Amniotic epithelial cell (primary cell): ENCODE measurements around the gene RAN.
A peak's percentile ranks its signal among the peaks of the same experiment; 100 is the strongest.
"Not testable (repeated sequence)": the region's sequence is repeated elsewhere in the genome, so short reads cannot be mapped to it uniquely, and the experiment has no call there.

Source experiments
- DNase-seq: peaks from one replicate; pipeline ENCODE4 v3.0.0-alpha.2; 2010; ENCODE audit warnings: low read depth

RAN gene

GRCh38 chr12:130871286-130872178 lies at the start of gene RAN:
TSS of gene RAN (plus strand) at chr12:130872066. CDS start at chr12:130872594, 528 bp downstream.
- peak; percentile 87 for DNase-seq

- peak; percentile 39 for DNase-seq
These were observed 46.1 kb upstream of the RAN start for GRCh38 chr12:130825771-130826150.

- DNase-seq: peak; percentile 73
These were observed 45.6 kb upstream of the RAN start for GRCh38 chr12:130826151-130826801.

GRCh38 chr12:130827432-130827831 lies 44.4 kb upstream of the RAN start:
- no peak for DNase-seq

GRCh38 chr12:130828895-130829294 lies 43.0 kb upstream of the RAN start:
- DNase-seq: no peak

- no peak for DNase-seq
These were observed 42.2 kb upstream of the RAN start for GRCh38 chr12:130829391-130830245.

- DNase-seq: no peak
These were observed 41.7 kb upstream of the RAN start for GRCh38 chr12:130830246-130830551.

- no peak for DNase-seq
These were observed 40.6 kb upstream of the RAN start for GRCh38 chr12:130831246-130831645.

- no peak for DNase-seq
These were observed 39.9 kb upstream of the RAN start for GRCh38 chr12:130831876-130832405.

GRCh38 chr12:130832561-130833209 lies 39.2 kb upstream of the RAN start:
- DNase-seq: peak; percentile 93

- DNase-seq: no peak
These were observed 36.9 kb upstream of the RAN start for GRCh38 chr12:130835011-130835410.

GRCh38 chr12:130835436-130835835 lies 36.4 kb upstream of the RAN start:
- DNase-seq: no peak

- no peak for DNase-seq
These were observed 33.4 kb upstream of the RAN start for GRCh38 chr12:130838284-130838950.

- DNase-seq: peak; percentile 77
These were observed 32.7 kb upstream of the RAN start, which contains the start of gene STX2 for GRCh38 chr12:130838951-130839769. TSS of gene STX2 (minus strand) at chr12:130839250. CDS start at chr12:130839099, 151 bp downstream.

GRCh38 chr12:130839770-130840404 lies 32.0 kb upstream of the RAN start:
- DNase-seq: no peak

GRCh38 chr12:130846369-130846768 lies 25.5 kb upstream of the RAN start:
- DNase-seq: no peak

- DNase-seq: no peak
These were observed 24.8 kb upstream of the RAN start for GRCh38 chr12:130847112-130847511.

- not testable (repeated sequence) for DNase-seq
These were observed 23.8 kb upstream of the RAN start for GRCh38 chr12:130848105-130848504.

- DNase-seq: not testable (repeated sequence)
These were observed 23.0 kb upstream of the RAN start for GRCh38 chr12:130848785-130849305.
